ENCODE data around the gene PNPLA1. TPM values are rescaled to one million over a fixed set of nuclear protein-coding genes. Genes with fewer than 3 reads are reported as not detected.
A peak's percentile ranks its signal among the peaks of the same experiment; 100 is the strongest.

The PNPLA1 gene
- total and polyA plus RNA-seq, 2 experiments from 2014 or later = not detected

DNA sequence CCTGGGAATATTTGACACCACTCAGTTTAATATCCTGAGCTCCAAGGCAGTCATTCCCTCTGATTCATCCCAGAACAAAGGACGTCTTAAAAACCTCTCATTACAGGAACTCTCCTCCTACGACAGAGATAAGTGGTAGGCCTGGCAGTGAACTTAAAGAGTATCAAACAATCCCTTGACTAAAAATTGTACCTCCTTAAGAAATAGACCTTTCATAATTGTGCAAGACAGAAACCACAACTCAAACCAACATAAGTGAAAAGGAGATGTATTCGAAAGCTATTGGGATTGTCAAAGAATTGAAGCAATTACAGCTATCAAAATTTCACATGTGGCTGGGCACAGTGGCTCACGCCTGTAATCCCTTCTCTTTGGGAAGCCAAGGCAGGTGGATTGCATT is 86.0 kb downstream of the PNPLA1 start:
- H3K4me1 ChIP-seq (ENCODE audit: low read depth) = peaks cover 13% of the 10 kb centered on the region
- peak in 1 of 2 donors; percentile 89 for DNase-seq (ENCODE audit: low read depth in 1 of 2, low spot score in 1 of 2)
- H3K36me3 ChIP-seq = no peaks in the 10 kb centered on the region
- no peak overlapping the region for H3K4me3 ChIP-seq
- no peaks in the 10 kb centered on the region for H3K9me3 ChIP-seq (ENCODE audit: low read depth)
- TF ChIP-seq, protein P1, sequence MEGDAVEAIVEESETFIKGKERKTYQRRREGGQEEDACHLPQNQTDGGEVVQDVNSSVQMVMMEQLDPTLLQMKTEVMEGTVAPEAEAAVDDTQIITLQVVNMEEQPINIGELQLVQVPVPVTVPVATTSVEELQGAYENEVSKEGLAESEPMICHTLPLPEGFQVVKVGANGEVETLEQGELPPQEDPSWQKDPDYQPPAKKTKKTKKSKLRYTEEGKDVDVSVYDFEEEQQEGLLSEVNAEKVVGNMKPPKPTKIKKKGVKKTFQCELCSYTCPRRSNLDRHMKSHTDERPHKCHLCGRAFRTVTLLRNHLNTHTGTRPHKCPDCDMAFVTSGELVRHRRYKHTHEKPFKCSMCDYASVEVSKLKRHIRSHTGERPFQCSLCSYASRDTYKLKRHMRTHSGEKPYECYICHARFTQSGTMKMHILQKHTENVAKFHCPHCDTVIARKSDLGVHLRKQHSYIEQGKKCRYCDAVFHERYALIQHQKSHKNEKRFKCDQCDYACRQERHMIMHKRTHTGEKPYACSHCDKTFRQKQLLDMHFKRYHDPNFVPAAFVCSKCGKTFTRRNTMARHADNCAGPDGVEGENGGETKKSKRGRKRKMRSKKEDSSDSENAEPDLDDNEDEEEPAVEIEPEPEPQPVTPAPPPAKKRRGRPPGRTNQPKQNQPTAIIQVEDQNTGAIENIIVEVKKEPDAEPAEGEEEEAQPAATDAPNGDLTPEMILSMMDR (IDR thresholded peaks at IDR 0.05; ENCODE audit: low read depth, low read length) = no peak
- no peaks in the 10 kb centered on the region for H3K27me3 ChIP-seq
- no peak overlapping the region for H3K27ac ChIP-seq

DNA sequence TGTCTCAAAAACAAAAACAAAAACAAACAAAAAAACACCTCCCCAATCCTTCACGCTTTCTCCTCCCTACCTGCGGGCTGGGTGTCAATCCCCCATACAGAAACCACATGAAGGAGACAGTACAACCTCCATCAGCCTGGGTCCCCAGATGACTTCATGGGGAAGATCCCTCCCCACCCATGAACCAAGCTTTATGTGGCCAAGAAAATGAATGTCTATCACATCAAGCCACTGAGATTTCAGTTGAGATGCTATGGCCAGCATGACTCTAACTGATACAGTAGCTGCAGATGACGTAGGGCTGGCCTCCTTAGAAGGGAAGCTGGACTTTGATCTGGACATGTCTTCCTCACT is 88.0 kb downstream of the PNPLA1 start:
- no peak for DNase-seq (ENCODE audit: low read depth in 1 of 2, low spot score in 1 of 2)
- TF ChIP-seq, protein P1 (IDR thresholded peaks at IDR 0.05; ENCODE audit: low read depth, low read length) = no peak

More for the DNA sequence above, 88.0 kb downstream of the PNPLA1 start:
- no peaks in the 10 kb centered on the region for H3K36me3 ChIP-seq
- H3K4me3 ChIP-seq = no peak overlapping the region
- no peaks in the 10 kb centered on the region for H3K27me3 ChIP-seq
- H3K27ac ChIP-seq = no peak overlapping the region
- no peaks in the 10 kb centered on the region for H3K9me3 ChIP-seq (ENCODE audit: low read depth)
- peaks cover 8% of the 10 kb centered on the region for H3K4me1 ChIP-seq (ENCODE audit: low read depth)

Other genes with a start within 250 kb of the PNPLA1 start
- gene SLC26A8, start 245.4 kb upstream of the PNPLA1 start, total RNA-seq = not detected in 2 replicates
- gene SLC26A8, start 245.4 kb upstream of the PNPLA1 start, polyA plus RNA-seq = 0.37 TPM in 1 of 2 replicates, not detected in the other
- gene MAPK14, start 242.3 kb upstream of the PNPLA1 start, total RNA-seq = 62.2 and 96.2 TPM in 2 replicates
- 41.6 and 61.6 TPM in 2 replicates for gene MAPK14, start 242.3 kb upstream of the PNPLA1 start, polyA plus RNA-seq
- gene MAPK13, start 139.5 kb upstream of the PNPLA1 start, total RNA-seq = 1.7 and 2.3 TPM in 2 replicates
- gene MAPK13, start 139.5 kb upstream of the PNPLA1 start, polyA plus RNA-seq = 1.1 and 3.8 TPM in 2 replicates
- gene BRPF3, start 73.3 kb upstream of the PNPLA1 start, total RNA-seq = 17.3 and 22.3 TPM in 2 replicates
- 9.4 and 15.9 TPM in 2 replicates for gene BRPF3, start 73.3 kb upstream of the PNPLA1 start, polyA plus RNA-seq
- gene BNIP5, start 66.8 kb downstream of the PNPLA1 start, total RNA-seq = 0.12 TPM in 1 of 2 replicates, not detected in the other
- gene BNIP5, start 66.8 kb downstream of the PNPLA1 start, polyA plus RNA-seq = not detected in 2 replicates
- gene ETV7, start 117.6 kb downstream of the PNPLA1 start, total RNA-seq = 0.14 TPM in 1 of 2 replicates, not detected in the other
- gene ETV7, start 117.6 kb downstream of the PNPLA1 start, polyA plus RNA-seq = 0.28 TPM in 1 of 2 replicates, not detected in the other
- gene PXT1, start 172.8 kb downstream of the PNPLA1 start, total RNA-seq = not detected in 2 replicates
- gene PXT1, start 172.8 kb downstream of the PNPLA1 start, polyA plus RNA-seq = 0.31 and 0.45 TPM in 2 replicates
- 23.7 and 25.5 TPM in 2 replicates for gene KCTD20, start 172.9 kb downstream of the PNPLA1 start, total RNA-seq
- gene KCTD20, start 172.9 kb downstream of the PNPLA1 start, polyA plus RNA-seq = 22.0 and 28.0 TPM in 2 replicates